Naive thymus-derived CD4-positive, alpha-beta T cell (primary cell): Measurements from ENCODE around the gene MRPL37. TPM values are rescaled to one million over a fixed set of nuclear protein-coding genes. Genes with fewer than 3 reads are reported as not detected.

Experiments used
- ATAC-seq: fragments of 150-1000 bp; cut with Tn5 transposase; 2 replicates; pipeline ENCODE4 v1.10.0; 2021; ENCODE audit warnings: mild to moderate bottlenecking, moderate library complexity
- CTCF ChIA-PET: fragments of 350-600 bp; sonication (Branson Sonifier 250); formaldehyde crosslinking; loops from one replicate; lab custom pipeline; 2021; ENCODE audit warnings: antibody characterized with exemption; lab: Charles Lee
- POLR2A ChIA-PET: fragments of 350-600 bp; sonication (Branson Sonifier 250); formaldehyde crosslinking; loops from one replicate; lab custom pipeline; 2021; ENCODE audit warnings: antibody characterized with exemption, inconsistent platforms; lab: Charles Lee
- DNase-seq, 9 donors: peaks; one replicate each; pipeline versions ENCODE4 v3.0.0 to v3.0.0-alpha.2; 2020 to 2022; ENCODE audit warnings: mixed read lengths in 1 of 9
- H3K27ac ChIP-seq: one replicate; pipeline ENCODE4 v1.7.0; 2013; ENCODE audit warnings: mild to moderate bottlenecking, low read depth, low read length, moderate library complexity
- H3K27me3 ChIP-seq, 2 donors: one replicate each; pipeline ENCODE4 v1.7.0; 2013; ENCODE audit warnings: low read length in 2 of 2, mild to moderate bottlenecking in 2 of 2, moderate library complexity in 2 of 2; ENCODE audit not compliant: control insufficient read depth in 2 of 2, insufficient read depth in 2 of 2
- H3K36me3 ChIP-seq, 3 experiments: 1 replicate in 2 of 3; 2 replicates in 1 of 3; pipeline ENCODE4 v1.7.0; 2013; ENCODE audit warnings: low read length in 3 of 3, mild to moderate bottlenecking in 3 of 3, moderate library complexity in 1 of 3; ENCODE audit not compliant: insufficient read depth in 3 of 3, control insufficient read depth in 2 of 3
- H3K4me1 ChIP-seq, 2 donors: one replicate each; pipeline ENCODE4 v1.7.0; 2013; ENCODE audit warnings: low read length in 2 of 2, mild to moderate bottlenecking in 2 of 2, moderate library complexity in 1 of 2; ENCODE audit not compliant: control insufficient read depth in 2 of 2, insufficient read depth in 2 of 2
- H3K4me3 ChIP-seq: 2 replicates; pipeline ENCODE4 v1.7.0; 2013; ENCODE audit warnings: mild to moderate bottlenecking, low read length
- H3K9me3 ChIP-seq, 3 experiments: 1 replicate in 2 of 3; 2 replicates in 1 of 3; pipeline ENCODE4 v1.7.0; 2013; ENCODE audit warnings: low read length in 3 of 3; ENCODE audit not compliant: control insufficient read depth in 2 of 3
- H3K27ac Mint-ChIP-seq, 9 donors: one replicate each; pipeline ENCODE4 v1.8.0; 2020 to 2022; ENCODE audit warnings: mixed read lengths in 9 of 9, mild to moderate bottlenecking in 8 of 9, moderate library complexity in 5 of 9, inconsistent platforms in 2 of 9
- H3K27me3 Mint-ChIP-seq, 5 donors: one replicate each; pipeline ENCODE4 v1.8.0; 2021 to 2022; ENCODE audit warnings: mixed read lengths in 5 of 5, mild to moderate bottlenecking in 1 of 5
- H3K36me3 Mint-ChIP-seq, 5 donors: one replicate each; pipeline ENCODE4 v1.8.0; 2020 to 2022; ENCODE audit warnings: mixed read lengths in 5 of 5, mild to moderate bottlenecking in 3 of 5, inconsistent platforms in 1 of 5
- H3K4me1 Mint-ChIP-seq, 7 donors: one replicate each; pipeline ENCODE4 v1.8.0; 2020 to 2022; ENCODE audit warnings: mixed read lengths in 7 of 7, mild to moderate bottlenecking in 3 of 7, inconsistent platforms in 1 of 7
- H3K4me3 Mint-ChIP-seq, 10 donors: one replicate each; pipeline ENCODE4 v1.8.0; 2020 to 2022; ENCODE audit warnings: mild to moderate bottlenecking in 10 of 10, mixed read lengths in 10 of 10, moderate library complexity in 6 of 10, inconsistent platforms in 2 of 10
- H3K9me3 Mint-ChIP-seq, 11 donors: one replicate each; pipeline ENCODE4 v1.8.0; 2020 to 2022; ENCODE audit warnings: mixed read lengths in 11 of 11, mild to moderate bottlenecking in 4 of 11, inconsistent platforms in 1 of 11, moderate library complexity in 1 of 11
- intact Hi-C, 2 donors: fragments of 100-400 bp; cut with micrococcal nuclease; formaldehyde crosslinking; loops; one replicate each; pipeline ENCODE4 v1.15.1; 2023
- polyA plus RNA-seq, 2 donors: library from polyadenylated mRNA; unstranded; fragments of 300-500 nt; fragmentation: Illumina TruSeq; gene quantifications; one replicate each; pipeline ENCODE4 v1.2.3, GENCODE V29; 2021
- total RNA-seq, 6 experiments: library from RNA in 5 of 6; stranded (reverse) in 5 of 6; gene quantifications; 1 replicate in 5 of 6; 2 replicates in 1 of 6; pipeline ENCODE4 v1.2.3 and lab custom pipeline; 2021 to 2026

Gene MRPL37
- total and polyA plus RNA-seq, 7 experiments from 2014 or later, result 25.4 to 86.7 (median 36.6) TPM

GRCh38 chr1:54212872-54213271 lies 12.9 kb downstream of the MRPL37 start:
- DNase-seq, result no peak
- POLR2A ChIA-PET, result no interaction called here
- Mint-ChIP-seq H3K9me3 (no peaks in the 10 kb centered on the region), H3K27ac (peak overlapping the region in 3 of 9 donors; percentile 7 to 70 (median 48)), H3K36me3 (peaks cover 26 to 65% (median 33%) of the 10 kb centered on the region in 5 donors), H3K4me1 (peaks cover 0 to 30% (median 5%) of the 10 kb centered on the region in 7 donors), H3K27me3 (no peaks in the 10 kb centered on the region), H3K4me3 (no peak overlapping the region)
- intact Hi-C loops, result no loop called here
- no peak overlapping the region for H3K4me3 ChIP-seq
- H3K27me3 ChIP-seq, result no peaks in the 10 kb centered on the region
- no peak overlapping the region for H3K27ac ChIP-seq
- H3K9me3 ChIP-seq, result no peaks in the 10 kb centered on the region
- no peaks in the 10 kb centered on the region for H3K4me1 ChIP-seq
- peak; percentile 22 for ATAC-seq
- peaks cover 56 to 97% (median 57%) of the 10 kb centered on the region in 3 experiments for H3K36me3 ChIP-seq
- CTCF ChIA-PET, result no interaction called here

- H3K36me3 ChIP-seq, result peaks cover 50 to 97% (median 60%) of the 10 kb centered on the region in 3 experiments
- intact Hi-C loops, result no loop called here
- H3K4me1 ChIP-seq, result no peaks in the 10 kb centered on the region
- no peak for DNase-seq
- Mint-ChIP-seq H3K27me3 (no peaks in the 10 kb centered on the region), H3K4me3 (no peak overlapping the region), H3K27ac (no peak overlapping the region), H3K4me1 (peaks cover 0 to 32% (median 9%) of the 10 kb centered on the region in 7 donors), H3K9me3 (no peaks in the 10 kb centered on the region), H3K36me3 (peaks cover 19 to 61% (median 35%) of the 10 kb centered on the region in 5 donors)
- ChIA-PET CTCF (no interaction called here), POLR2A (no interaction called here)
- no peak overlapping the region for H3K27ac ChIP-seq
- H3K4me3 ChIP-seq, result no peak overlapping the region
- H3K9me3 ChIP-seq, result no peaks in the 10 kb centered on the region
- no peak for ATAC-seq
- no peaks in the 10 kb centered on the region for H3K27me3 ChIP-seq
Measured at GRCh38 chr1:54215523-54215922, 15.6 kb downstream of the MRPL37 start.

- Mint-ChIP-seq H3K4me3 (no peak overlapping the region), H3K27me3 (no peaks in the 10 kb centered on the region), H3K36me3 (peaks cover 11 to 38% (median 21%) of the 10 kb centered on the region in 5 donors), H3K9me3 (no peaks in the 10 kb centered on the region), H3K27ac (peak overlapping the region in 4 of 9 donors; percentile 35 to 78 (median 69)), H3K4me1 (peaks cover 5 to 34% (median 12%) of the 10 kb centered on the region in 7 donors)
- CTCF ChIA-PET, result interaction anchor here (0.7 to 1.1 kb wide), 2 partner anchors 9 to 287 kb away, joined by 3 read pairs; no protein-coding TSS in a partner anchor
- DNase-seq (no peak), ATAC-seq (no peak)
- POLR2A ChIA-PET, result interaction anchor here (0.6 to 1.1 kb wide), 3 partner anchors 19 to 458 kb away, joined by 3 read pairs; partner anchors contain the start of genes CYB5RL and MRPL37
- H3K4me3 ChIP-seq, result no peak overlapping the region
- H3K27me3 ChIP-seq, result no peaks in the 10 kb centered on the region
- intact Hi-C loops, result no loop called here
- H3K36me3 ChIP-seq, result peaks cover 23 to 74% (median 33%) of the 10 kb centered on the region in 3 experiments
- H3K27ac ChIP-seq, result no peak overlapping the region
- no peaks in the 10 kb centered on the region for H3K9me3 ChIP-seq
- H3K4me1 ChIP-seq, result no peaks in the 10 kb centered on the region
Measured at GRCh38 chr1:54218883-54219687, 19.1 kb downstream of the MRPL37 start.

GRCh38 chr1:54219688-54220003 lies 19.7 kb downstream of the MRPL37 start:
- peaks cover 5 to 34% (median 14%) of the 10 kb centered on the region in 7 donors for H3K4me1 Mint-ChIP-seq
- POLR2A ChIA-PET, result interaction anchor here (0.6 to 1.1 kb wide), 2 partner anchors 20 to 458 kb away, joined by 3 read pairs; partner anchors contain the start of genes CYB5RL and MRPL37
- Histone ChIP-seq H3K4me3 (no peak overlapping the region), H3K27ac (no peak overlapping the region), H3K9me3 (no peaks in the 10 kb centered on the region), H3K27me3 (no peaks in the 10 kb centered on the region), H3K4me1 (no peaks in the 10 kb centered on the region), H3K36me3 (peaks cover 17 to 69% (median 28%) of the 10 kb centered on the region in 3 experiments)
- no peak for DNase-seq
- peaks cover 11 to 38% (median 19%) of the 10 kb centered on the region in 5 donors for H3K36me3 Mint-ChIP-seq
- CTCF ChIA-PET, result interaction anchor here (0.7 to 1.1 kb wide), 2 partner anchors 9 to 287 kb away, joined by 3 read pairs; no protein-coding TSS in a partner anchor
- intact Hi-C loops, result no loop called here
- peak overlapping the region in 4 of 9 donors; percentile 18 to 78 (median 60) for H3K27ac Mint-ChIP-seq
- no peaks in the 10 kb centered on the region for H3K27me3 Mint-ChIP-seq
- no peak overlapping the region for H3K4me3 Mint-ChIP-seq
- H3K9me3 Mint-ChIP-seq, result no peaks in the 10 kb centered on the region
- no peak for ATAC-seq

GRCh38 chr1:54220004-54220811 lies 20.2 kb downstream of the MRPL37 start:
- no peaks in the 10 kb centered on the region for H3K27me3 Mint-ChIP-seq
- no peak overlapping the region for H3K27ac ChIP-seq

GRCh38 chr1:54221113-54221834 lies 21.3 kb downstream of the MRPL37 start:
- Histone ChIP-seq H3K4me1 (no peaks in the 10 kb centered on the region), H3K36me3 (peaks cover 7 to 52% (median 25%) of the 10 kb centered on the region in 3 experiments), H3K27ac (no peak overlapping the region), H3K4me3 (no peak overlapping the region), H3K27me3 (no peaks in the 10 kb centered on the region), H3K9me3 (no peaks in the 10 kb centered on the region)
- DNase-seq, result no peak
- Mint-ChIP-seq H3K36me3 (peaks cover 11 to 34% (median 22%) of the 10 kb centered on the region in 5 donors), H3K4me3 (no peak overlapping the region), H3K27ac (peak overlapping the region in 6 of 9 donors; percentile 18 to 78 (median 43)), H3K9me3 (no peaks in the 10 kb centered on the region), H3K27me3 (no peaks in the 10 kb centered on the region), H3K4me1 (peaks cover 5 to 41% (median 14%) of the 10 kb centered on the region in 7 donors)
- ATAC-seq, result no peak
- ChIA-PET CTCF (no interaction called here), POLR2A (no interaction called here)
- intact Hi-C loops, result no loop called here

More at GRCh38 chr1:54220004-54220811, 20.2 kb downstream of the MRPL37 start:
- Histone ChIP-seq H3K9me3 (no peaks in the 10 kb centered on the region), H3K27me3 (no peaks in the 10 kb centered on the region), H3K4me3 (no peak overlapping the region), H3K36me3 (peaks cover 17 to 63% (median 25%) of the 10 kb centered on the region in 3 experiments), H3K4me1 (no peaks in the 10 kb centered on the region)
- Mint-ChIP-seq H3K4me1 (peaks cover 5 to 40% (median 14%) of the 10 kb centered on the region in 7 donors), H3K36me3 (peaks cover 11 to 41% (median 19%) of the 10 kb centered on the region in 5 donors), H3K4me3 (no peak overlapping the region), H3K9me3 (no peaks in the 10 kb centered on the region), H3K27ac (peak overlapping the region in 5 of 9 donors; percentile 18 to 78 (median 45))
- DNase-seq (no peak), ATAC-seq (peak; percentile 48)
- POLR2A ChIA-PET, result interaction anchor here (0.6 to 1.1 kb wide), 2 partner anchors 20 to 459 kb away, joined by 3 read pairs; partner anchors contain the start of genes CYB5RL and MRPL37
- intact Hi-C loops, result no loop called here
- CTCF ChIA-PET, result interaction anchor here (0.7 to 1.1 kb wide), 2 partner anchors 8 to 286 kb away, joined by 3 read pairs; no protein-coding TSS in a partner anchor
